Ishikawa (cell line): ENCODE data around the gene FRMD5.

Experiments used
- EP300 ChIP-seq: IDR thresholded peaks from 2 replicates; pipeline ENCODE4 v1.6.1; 2012; ENCODE audit warnings: borderline replicate concordance
- TAF1 ChIP-seq: IDR thresholded peaks from 2 replicates; pipeline ENCODE4 v1.6.1; 2012; ENCODE audit warnings: low read depth, mild to moderate bottlenecking
- TEAD4 ChIP-seq: IDR thresholded peaks from 2 replicates; pipeline ENCODE4 v1.6.1; 2012
- TF ChIP-seq, protein P1 (sequence below): IDR thresholded peaks from 2 replicates; pipeline ENCODE4 v1.6.1; 2012; ENCODE audit warnings: low read depth, mild to moderate bottlenecking

DNA sequence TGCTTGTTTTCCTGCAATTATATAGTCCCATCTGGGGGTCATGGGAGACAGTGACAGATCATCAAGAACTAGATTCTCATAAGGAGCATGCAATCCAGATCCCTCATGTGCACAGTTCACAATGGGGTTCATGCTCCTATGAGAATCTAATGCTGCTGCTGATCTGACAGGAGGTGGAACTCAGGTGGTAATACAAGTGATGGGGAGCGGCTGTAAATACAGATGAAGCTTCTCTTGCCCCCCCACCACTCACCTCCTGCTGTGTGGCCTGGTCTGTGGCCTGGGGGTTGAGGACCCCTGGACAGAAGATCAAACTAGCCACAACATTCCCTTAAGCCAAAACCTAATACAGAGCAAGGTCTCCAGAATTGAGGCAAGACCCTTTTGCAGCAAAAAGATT, 207.1 kb downstream of the FRMD5 start:
- TF ChIP-seq TEAD4 (no peak), EP300 (no peak), TAF1 (no peak)
- TF ChIP-seq, protein P1, sequence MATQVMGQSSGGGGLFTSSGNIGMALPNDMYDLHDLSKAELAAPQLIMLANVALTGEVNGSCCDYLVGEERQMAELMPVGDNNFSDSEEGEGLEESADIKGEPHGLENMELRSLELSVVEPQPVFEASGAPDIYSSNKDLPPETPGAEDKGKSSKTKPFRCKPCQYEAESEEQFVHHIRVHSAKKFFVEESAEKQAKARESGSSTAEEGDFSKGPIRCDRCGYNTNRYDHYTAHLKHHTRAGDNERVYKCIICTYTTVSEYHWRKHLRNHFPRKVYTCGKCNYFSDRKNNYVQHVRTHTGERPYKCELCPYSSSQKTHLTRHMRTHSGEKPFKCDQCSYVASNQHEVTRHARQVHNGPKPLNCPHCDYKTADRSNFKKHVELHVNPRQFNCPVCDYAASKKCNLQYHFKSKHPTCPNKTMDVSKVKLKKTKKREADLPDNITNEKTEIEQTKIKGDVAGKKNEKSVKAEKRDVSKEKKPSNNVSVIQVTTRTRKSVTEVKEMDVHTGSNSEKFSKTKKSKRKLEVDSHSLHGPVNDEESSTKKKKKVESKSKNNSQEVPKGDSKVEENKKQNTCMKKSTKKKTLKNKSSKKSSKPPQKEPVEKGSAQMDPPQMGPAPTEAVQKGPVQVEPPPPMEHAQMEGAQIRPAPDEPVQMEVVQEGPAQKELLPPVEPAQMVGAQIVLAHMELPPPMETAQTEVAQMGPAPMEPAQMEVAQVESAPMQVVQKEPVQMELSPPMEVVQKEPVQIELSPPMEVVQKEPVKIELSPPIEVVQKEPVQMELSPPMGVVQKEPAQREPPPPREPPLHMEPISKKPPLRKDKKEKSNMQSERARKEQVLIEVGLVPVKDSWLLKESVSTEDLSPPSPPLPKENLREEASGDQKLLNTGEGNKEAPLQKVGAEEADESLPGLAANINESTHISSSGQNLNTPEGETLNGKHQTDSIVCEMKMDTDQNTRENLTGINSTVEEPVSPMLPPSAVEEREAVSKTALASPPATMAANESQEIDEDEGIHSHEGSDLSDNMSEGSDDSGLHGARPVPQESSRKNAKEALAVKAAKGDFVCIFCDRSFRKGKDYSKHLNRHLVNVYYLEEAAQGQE, result no peak
